Activated T-cell treated with anti-CD3 and anti-CD28 coated beads, Interleukin-2, amount 50 U/mL, for 1 hour (primary cell): ENCODE measurements around the gene MYO16.

Experiments used
- DNase-seq: peaks from one replicate; pipeline ENCODE4 v3.0.0-alpha.2; 2020

MYO16 gene

GRCh38 chr13:108813587-108814170 is 184.3 kb downstream of the MYO16 start:
- DNase-seq, result no peak

- no peak for DNase-seq
Observed at GRCh38 chr13:108816375-108816774, 187.0 kb downstream of the MYO16 start.

GRCh38 chr13:108827646-108828045 is 198.2 kb downstream of the MYO16 start:
- no peak for DNase-seq

- no peak for DNase-seq
Observed at GRCh38 chr13:108828086-108828815, 198.8 kb downstream of the MYO16 start.

- no peak for DNase-seq
Observed at GRCh38 chr13:108830916-108831315, 201.5 kb downstream of the MYO16 start.

- no peak for DNase-seq
Observed at GRCh38 chr13:108833531-108833930, 204.1 kb downstream of the MYO16 start.

GRCh38 chr13:108834193-108834592 is 204.8 kb downstream of the MYO16 start:
- DNase-seq, result no peak

GRCh38 chr13:108835083-108835482 is 205.7 kb downstream of the MYO16 start:
- no peak for DNase-seq

- no peak for DNase-seq
Observed at GRCh38 chr13:108850691-108851090, 221.3 kb downstream of the MYO16 start.

- no peak for DNase-seq
Observed at GRCh38 chr13:108851660-108852059, 222.2 kb downstream of the MYO16 start.

GRCh38 chr13:108853031-108853430 is 223.6 kb downstream of the MYO16 start:
- no peak for DNase-seq

- DNase-seq, result no peak
Observed at GRCh38 chr13:108855737-108856387, 226.5 kb downstream of the MYO16 start.

- no peak for DNase-seq
Observed at GRCh38 chr13:108858676-108859075, 229.3 kb downstream of the MYO16 start.

- no peak for DNase-seq
Observed at GRCh38 chr13:108859197-108860012, 230.0 kb downstream of the MYO16 start.

GRCh38 chr13:108860418-108860817 is 231.0 kb downstream of the MYO16 start:
- no peak for DNase-seq

- no peak for DNase-seq
Observed at GRCh38 chr13:108877300-108877699, 247.9 kb downstream of the MYO16 start.

GRCh38 chr13:108878732-108879131 is 249.3 kb downstream of the MYO16 start:
- DNase-seq, result no peak

- DNase-seq, result no peak
Observed at GRCh38 chr13:108889324-108889984, 260.0 kb downstream of the MYO16 start.

- no peak for DNase-seq
Observed at GRCh38 chr13:108895220-108895704, 265.9 kb downstream of the MYO16 start.

- no peak for DNase-seq
Observed at GRCh38 chr13:108897955-108898354, 268.5 kb downstream of the MYO16 start.

GRCh38 chr13:108902405-108903155 is 273.2 kb downstream of the MYO16 start:
- DNase-seq, result no peak

GRCh38 chr13:108903613-108904012 is 274.2 kb downstream of the MYO16 start:
- no peak for DNase-seq
